Measurements from ENCODE around the gene GSG1L2.

The GSG1L2 gene

DNA sequence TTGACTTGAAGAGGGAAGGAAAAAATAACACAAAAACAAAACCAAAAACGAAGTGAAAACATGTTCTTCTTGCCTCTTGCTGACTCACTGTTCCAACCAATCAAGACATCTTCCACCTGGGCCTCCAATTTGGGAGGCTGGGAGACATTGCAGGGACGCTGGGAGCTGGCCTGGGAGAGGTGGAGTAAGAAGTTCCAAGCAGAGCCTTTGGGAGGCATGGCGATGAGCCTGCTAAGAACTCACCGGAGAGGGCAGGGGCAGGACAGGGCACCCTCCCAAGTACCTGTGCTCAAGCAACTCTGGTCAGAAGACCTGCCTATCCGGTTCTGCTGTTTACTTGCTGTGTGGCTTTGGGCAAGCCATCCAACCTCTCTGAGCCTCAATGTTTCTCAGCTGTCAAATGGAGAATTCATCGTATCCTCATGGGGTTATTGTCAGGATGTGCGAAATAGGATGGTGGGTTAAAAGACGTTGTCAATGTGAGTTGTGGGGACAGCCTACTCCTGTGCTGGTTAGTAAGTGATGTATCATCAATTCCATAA is 3.0 kb upstream of the GSG1L2 start:
- DNase-seq, result no peak

DNA sequence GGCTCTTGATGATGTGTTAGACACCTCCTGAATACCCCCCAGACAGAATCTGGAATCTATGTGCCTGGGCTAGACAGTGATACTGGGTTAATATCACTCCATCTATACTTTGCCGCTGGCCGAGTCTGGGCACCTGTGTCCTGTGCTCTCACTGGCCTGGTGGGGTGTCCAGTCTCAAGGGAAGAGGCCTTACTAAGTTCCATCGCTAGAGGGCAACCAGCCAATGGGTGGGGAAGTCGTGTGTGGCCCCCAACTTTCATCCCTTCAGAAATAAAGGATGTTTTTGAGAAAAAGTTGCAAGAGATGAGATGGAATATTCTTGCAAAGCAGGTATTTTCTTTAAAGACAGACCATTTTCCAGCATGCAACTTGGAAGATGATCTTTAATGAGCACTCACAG is 2.2 kb upstream of the GSG1L2 start:
- no peak for DNase-seq

DNA sequence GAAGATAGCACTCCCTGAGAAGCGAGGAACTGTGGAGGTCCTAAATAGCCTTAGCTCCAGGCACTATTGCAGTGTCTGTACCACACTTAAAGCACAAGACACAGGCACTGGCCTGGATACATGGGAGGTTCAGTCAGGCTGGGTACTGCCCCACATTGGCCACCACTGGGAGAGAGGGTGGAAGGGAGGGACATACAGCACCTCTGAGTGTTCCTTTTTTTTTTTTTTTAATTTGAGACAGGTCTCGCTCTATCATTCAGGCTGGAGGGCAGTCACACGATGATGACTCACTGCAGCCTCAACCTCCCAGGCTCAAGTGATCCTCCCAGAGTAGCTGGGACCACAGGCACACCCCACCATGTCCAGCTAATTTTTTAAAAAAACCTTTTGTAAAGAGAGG is 1.4 kb downstream of the GSG1L2 start:
- no peak for DNase-seq

DNA sequence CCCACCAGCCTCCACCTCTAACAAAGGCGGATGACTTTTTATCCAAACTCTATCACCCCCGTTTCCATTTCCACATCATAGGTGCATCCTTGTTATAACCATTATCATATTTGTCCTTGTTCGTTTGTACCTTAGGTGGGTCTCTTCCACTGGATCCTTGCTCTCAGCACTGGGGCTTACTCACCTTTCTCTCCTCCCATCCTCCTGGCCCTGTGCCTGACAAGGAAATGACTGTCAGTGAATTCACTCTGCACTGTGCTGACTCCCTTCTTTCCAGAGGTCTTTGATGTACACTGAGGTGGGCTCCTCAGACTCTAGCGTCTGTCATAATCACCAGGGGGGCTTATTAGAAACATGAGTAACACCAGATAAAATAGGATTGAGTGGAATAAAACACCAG is 3.1 kb downstream of the GSG1L2 start:
- DNase-seq, result no peak

DNA sequence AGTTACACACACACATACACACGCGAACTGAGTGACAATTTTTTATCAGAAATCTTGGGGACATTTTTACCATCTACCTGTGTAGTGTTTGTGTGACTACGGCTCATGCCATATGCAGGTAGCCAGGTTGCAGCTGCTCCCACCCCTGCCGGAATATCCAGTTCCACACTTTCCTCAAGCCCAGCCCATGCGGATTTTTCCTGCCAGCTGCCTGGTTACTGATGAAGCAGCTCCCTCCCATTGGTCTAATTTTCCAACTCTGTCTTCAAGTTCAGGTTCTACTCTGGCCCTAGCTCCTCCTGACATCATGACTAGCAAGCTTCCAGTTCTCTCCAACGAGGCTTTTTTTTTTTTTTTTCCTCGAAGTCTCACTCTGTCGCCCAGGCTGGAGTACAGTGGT is 4.8 kb downstream of the GSG1L2 start:
- DNase-seq, result no peak

DNA sequence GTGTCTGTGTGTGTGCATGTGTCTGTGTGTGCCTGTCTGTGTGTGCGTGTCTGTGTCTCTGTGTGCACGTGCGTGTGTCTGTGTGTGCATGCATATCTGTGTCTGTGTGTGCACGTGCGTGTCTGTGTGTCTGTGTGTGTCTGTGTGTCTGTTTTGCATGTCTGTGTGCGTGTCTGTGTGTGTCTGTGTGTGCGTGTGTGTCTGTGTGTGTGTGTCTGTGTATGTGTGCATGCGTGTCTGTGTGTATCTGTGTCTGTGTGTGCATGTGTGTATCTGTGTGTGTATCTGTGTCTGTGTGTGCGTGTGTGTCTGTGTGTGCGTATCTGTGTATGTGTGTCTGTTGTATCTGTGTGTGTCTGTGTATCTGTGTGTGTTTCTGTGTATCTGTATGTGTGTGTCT is 5.4 kb downstream of the GSG1L2 start:
- no peak for DNase-seq

DNA sequence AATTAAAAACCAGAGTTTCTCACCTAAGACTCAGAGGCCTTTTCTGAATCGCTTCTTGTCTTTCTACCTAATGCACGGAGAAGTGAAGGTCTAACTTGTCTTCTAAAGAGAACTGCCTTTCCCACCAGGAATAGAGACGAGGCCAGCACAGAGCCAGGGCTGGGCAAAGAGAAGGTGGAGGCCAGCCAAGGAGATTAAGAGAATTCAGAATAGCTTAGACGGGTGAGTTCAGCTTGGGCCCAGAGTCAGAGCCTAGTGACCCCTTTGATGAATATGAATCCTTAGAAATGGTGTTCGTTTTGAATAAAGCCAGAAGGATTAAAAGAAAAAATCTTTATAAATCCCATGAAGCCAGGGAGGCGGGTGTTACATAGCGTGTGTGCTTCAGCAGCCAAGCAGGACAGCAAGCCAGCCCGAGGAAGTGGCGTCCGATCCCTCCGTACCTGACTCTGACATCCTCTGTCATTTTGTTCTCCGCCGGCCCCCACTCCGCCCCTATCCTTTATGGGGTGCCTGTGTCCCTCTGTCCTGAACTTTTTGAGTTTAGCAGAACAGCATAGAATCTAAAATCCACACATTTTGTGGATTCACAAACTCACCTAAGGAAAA is 7.4 kb downstream of the GSG1L2 start:
- no peak for DNase-seq

DNA sequence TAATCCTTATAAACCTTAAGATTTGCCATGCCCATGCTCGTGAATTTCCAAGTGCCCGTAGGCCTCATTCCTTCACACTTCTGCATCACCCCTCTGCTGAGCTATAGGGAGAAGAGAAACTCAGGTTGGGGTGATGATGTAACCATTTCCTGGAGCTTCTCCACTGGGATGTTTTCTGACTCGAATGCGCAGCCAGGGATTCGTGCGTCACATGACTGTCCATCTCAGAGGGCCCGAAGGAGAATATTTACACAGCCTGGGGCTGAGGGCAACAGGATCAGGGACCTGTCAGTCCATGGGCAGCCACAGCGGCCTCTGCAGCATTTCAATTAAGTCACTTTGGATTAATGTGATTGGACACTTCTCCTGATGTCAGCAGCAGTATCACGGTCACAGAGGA is 8.7 kb downstream of the GSG1L2 start:
- no peak for DNase-seq

DNA sequence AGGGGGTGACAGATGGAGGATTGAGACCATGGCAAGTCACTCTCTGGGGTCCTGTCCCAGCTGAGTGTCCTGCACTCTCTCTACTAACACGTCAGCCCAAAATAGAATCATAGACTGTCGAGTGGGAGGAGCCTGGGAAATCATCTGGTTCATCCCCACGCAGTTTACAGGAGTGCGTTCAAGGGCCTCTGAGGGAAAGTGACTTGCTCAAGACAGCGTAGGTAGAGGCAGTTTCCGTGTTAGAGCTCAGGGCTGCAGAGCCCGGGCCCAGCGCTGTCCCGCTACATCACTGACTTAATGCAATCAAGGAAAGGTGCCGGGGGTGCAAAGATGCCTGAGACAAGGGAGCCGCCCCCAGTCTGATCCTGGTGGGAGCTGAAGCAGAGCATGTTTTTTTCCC is 10.3 kb downstream of the GSG1L2 start:
- DNase-seq, result no peak

DNA sequence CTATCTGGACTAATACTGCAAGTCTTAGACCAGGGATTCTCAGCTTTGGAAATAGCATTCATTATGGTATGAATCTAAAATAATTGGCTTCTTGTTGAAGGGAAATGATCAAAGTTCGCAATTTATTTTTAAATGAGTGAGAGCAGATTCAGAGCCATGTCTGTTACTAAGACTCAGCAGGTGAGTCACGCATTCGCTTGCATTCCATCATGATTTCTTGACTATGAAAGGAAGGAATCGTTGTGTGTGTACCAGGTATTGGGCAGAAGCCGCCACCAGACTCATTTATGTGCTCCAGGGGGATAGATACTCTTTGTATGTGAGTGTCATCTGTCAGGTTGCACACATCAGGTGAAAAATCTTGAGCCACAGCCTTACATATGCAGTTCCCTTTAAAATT is 10.8 kb downstream of the GSG1L2 start:
- DNase-seq, result no peak

DNA sequence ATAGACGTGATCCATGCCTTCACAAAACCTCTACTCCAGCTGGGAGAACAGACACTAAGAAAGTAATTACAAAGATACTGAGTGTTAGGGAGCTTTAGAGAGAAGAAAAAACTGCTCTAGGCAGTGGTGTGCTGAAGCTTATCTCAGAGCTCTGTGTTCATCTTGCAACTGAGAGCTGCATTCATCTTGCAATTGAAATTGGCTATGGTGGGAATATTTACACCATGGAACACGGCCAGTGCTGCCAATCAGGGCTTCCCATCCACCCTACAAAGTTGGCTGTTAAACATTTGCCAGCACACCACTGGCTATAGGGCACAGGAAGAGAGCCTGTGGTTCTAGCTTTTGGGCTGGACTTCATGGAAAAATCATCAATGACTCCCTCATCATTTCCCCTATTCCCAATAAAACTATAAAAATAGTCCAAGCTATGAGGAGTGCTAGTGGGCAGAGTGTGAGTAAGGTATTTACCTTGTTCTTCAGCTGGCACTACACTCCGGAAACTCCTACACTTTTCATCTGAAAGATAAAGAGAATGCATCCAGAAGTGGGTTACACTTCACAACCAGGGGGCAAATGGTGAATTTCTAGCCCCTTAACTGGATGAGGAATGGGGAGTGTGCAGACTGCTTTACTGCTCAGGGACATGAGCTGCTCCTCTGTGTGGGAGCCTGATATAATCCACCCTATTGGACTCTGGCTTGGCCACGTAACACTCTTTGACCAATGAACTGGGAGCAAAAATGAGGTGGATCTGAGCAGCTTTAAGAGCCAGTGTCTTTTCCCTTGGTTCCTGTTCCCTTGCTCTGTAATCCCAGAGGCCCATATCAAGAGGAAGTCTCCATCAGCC is 11.6 kb downstream of the GSG1L2 start:
- no peak for DNase-seq

DNA sequence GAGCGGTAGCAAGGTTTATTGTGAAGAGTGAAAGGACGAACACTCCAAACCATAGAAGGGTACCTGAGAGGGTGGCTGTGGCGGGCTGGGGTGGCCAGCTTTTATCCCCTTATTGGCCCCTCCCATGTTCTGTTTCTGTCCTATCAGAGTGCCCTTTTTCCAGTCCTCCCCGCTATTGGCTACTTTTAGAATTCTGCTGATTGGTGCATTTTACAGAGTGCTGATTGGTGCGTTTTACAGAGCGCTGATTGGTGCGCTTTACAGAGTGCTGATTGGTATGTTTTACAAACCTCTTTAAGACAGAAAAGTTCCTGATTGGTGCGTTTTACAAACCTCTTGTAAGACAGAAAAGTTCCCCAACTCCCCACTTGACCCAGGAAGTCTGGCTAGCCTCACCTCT is 12.5 kb downstream of the GSG1L2 start:
- DNase-seq, result no peak

DNA sequence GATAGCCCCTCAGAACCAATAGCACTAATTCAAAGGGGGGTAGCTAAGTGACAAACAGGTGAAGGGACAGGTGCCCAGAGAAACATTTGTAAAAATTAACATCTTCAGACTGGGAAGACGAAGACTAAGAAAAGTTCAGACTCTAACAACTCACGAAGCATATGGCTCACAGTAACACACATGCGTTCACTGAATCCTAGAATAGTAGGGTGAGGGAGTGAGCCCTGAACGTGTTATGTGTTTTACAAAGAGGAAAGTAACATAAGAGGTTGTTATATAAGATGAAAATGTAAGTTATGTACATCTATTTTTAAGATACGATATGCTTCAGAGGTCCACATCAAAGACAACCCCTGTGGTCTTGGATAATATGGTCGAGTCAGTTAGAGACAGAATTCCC is 15.2 kb downstream of the GSG1L2 start:
- no peak for DNase-seq

DNA sequence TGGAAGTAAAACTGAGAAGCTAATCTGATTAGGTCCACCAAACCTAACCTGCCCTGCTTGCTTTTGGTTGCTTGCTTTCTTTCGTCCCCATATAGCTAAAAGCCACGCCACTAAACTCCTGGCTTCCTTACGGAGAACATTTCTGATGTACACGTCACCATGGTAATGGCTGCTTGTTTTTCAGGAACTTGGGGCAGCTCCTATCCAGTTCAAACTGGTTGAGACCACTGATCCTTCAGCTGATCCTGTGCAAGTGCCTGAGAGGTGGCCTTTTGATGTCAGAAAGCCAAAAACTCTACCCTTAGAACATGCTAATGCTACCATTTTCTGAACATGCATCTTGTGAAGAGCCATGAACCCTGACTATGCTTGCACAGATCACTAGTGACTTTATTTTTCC is 16.1 kb downstream of the GSG1L2 start:
- DNase-seq, result no peak

DNA sequence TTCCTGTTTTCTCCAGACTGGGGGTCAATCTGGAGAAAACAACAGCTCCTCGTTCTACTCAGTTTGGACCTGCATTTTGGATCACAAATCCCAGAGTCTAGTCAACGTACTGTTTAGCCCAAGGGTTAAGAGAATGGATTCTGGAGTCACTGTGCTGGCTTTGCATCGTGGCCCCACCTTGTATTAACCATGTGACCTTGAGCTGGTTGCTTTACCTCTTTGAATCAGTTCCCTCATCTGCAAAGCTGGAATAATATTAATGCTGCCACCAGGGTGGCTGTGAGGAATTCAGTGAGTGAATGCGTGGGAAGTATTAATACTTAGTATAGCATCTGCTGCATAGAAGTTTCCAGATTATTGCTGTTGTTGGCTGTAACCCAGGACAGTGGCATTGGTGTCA is 19.2 kb downstream of the GSG1L2 start:
- DNase-seq, result no peak

DNA sequence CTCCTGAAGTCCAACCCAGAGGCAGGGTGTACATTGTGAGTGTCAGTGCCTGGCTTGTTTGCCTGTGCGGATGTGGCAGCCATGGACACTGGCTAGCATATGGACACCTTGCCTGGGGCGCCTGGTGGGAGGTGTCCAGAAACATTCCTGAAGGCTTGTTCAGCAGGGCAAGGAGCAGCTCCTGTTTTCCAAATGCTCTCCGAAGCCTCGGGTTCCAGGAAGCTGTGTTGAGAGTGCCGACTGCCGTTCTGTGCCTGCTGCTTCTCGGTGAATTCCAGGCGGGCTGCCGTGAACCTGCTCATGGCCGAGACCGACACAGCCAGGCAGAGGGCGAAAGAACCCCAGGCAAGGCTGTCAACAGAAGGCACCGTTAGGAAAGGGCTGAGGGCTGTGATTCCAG is 19.6 kb downstream of the GSG1L2 start:
- no peak for DNase-seq

DNA sequence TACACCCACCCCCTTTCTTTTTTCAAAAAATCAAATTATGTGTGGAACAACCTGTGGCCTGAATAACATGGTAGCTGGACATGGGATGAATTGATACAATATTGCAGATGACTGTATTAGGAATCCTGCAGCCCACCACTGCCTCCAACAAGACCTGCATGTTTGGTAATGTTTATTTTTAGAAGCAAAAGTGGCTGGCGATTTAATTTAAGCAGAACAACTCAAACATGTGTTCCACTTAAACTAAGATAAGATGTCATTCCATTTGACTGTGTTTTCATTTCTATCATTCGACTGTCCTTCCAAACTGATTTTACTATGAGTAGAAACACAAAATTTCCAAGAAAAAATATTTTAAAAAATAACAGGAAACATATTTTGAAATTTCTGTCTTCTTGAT is 20.4 kb downstream of the GSG1L2 start:
- DNase-seq, result no peak

DNA sequence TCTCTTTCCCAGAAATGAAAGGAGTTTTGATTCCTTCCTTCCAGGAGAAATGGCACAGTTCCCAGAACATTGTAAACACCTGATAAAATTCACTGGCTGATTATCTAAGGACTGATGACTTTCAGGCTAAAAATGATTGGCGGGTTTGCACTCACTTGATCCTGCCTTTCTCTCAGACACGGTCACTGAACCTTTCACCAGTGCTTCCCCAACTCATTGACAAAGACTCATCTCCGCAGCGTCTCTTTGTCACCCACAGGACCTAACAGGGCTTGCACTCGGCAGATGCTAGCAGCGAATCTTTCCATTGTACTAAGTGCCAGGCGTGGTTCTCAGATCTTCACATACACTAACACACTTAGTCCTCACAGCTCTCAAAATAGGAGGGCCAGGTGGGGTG is 23.2 kb downstream of the GSG1L2 start:
- DNase-seq, result no peak

DNA sequence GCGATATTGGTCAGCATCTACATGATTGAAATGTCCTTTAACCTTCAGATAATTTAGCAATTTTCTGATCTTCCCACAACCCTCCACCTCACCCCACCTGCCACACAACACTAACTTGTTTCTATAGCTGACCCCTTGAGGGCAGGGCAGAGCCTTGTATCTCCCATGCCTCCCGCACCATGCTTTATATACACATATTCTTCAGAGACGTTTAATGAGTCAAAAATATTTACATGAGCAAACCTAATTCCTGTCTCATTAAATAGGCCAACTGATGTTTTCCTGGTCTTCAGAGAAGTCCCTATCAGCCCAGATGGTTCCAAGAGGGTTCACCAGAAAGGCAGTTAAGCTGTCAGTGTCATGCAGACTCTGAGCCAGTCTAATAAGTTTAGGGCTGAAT is 23.9 kb downstream of the GSG1L2 start:
- no peak for DNase-seq

DNA sequence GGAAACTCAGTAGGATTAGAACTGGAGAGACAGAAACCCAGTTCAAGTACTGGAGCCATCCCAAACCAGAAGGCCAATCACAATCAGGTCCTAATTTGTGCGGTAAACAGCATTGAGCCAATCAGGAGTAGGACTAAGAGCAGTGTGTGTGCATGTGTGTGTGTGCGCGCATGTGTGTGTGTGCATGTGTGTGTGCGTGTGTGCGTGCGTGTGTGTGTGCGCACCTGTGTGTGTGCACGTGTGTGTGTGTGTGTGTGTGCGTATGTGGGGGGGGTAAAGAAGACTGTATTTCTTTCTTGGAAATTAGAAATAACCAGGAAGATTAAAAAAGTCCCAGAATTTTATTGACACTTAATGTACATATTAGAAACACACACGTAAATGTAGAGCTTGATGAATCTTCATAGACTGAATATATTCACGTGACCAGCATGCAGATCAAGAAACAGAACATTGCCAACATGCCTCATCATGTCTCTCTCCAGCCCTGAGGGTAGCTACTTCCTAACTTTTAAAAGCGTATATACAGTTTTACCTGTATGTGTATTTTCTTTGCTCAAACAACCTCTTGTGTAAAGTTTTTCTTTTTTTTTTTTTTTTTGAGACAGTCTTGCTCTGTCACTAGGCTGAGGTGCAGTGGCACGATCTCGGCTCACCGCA is 29.6 kb downstream of the GSG1L2 start:
- DNase-seq, result no peak

DNA sequence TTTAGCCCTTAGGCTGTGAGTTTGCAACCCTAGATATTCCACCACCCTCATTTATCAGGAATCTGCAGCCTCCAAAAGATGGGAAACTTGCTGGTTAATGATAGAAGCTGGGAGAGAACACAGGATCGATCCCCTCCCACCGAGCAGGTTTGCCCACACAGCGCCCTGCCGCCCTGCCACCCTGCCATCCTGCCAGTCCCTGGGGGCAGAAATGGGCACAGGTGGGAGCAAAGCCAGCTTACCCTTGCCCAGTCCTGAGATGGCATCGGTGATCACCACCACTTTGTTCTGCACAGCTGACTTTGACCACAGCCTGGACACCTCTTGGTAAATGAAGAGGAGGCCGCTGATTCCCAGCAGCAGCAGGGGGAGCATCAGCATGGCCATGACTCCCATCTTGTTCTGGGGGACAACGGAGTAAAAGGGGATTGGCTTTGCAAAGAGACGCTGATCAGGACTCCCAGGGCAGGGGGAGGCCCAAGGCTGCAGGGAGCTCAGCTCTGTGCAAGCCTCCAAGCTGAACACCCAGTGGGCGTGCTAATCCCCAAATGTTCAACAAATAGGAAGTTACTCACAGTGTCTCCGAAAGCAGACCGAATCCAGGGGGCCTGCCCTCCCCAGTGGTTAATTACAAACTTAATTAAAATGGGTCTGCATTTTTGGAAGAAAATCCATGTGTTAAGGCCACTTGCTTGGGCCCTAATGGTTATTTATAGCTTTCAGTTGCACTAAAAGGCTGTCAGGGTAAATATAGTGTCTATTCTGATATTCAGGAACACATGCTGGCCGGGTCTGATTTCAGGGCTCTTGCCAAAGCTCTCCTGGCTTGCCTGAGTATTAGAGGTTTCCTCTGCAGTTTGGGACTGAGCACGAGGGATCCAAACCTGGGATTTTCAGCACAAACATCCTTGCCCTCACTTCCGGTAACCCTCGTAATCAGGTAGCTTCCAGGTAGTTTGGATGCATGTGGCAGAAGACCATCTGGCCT is 30.7 kb downstream of the GSG1L2 start, which contains the start of gene DHRS7C:
Gene DHRS7C, minus strand, starts transcription at position 704 of the 988 bp plus-strand sequence. Its CDS starts 308 bp downstream, at position 396.
- DNase-seq, result no peak

DNA sequence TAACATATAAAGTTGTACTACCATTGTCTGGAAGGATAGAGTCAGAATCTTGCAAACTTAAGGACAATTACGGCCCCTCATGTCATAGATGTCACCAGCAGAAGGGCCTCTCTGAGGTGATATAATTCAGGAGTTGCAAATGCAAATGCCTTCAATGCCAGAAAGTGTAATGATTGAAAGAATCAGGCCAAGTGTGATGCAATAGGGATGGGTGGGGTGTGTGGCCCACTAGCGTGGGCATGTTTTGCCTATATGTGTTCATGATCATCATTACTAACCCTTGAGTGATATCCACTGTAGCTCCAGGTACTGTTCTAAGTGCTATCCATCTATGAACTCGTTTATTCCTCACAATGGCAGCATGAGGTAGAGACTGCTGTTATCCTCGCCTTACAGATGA is 31.6 kb downstream of the GSG1L2 start:
- DNase-seq, result no peak

DNA sequence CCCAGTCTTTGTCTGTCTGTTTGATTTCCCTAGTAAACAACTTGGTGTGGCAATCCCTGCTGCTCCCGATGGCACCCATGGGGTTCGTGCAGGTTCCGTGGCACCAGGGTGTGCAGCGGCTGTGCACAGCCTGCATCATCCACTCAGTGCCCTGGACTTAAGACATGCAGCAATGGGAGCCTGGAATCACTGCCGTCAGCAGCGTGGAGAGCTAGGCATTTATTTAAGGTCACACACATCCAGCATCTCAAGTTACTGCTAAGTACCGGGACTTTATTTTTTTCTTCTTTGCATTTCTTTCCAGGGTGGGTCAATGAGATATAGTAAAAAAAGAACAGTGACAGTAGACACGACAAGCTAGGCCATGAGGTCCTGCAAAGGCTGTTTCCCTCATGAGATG is 33.3 kb downstream of the GSG1L2 start:
- DNase-seq, result no peak

Data from NK-92 treated with Interleukin-12 subunit alpha and Interleukin-12 subunit beta, amount 100 ng/mL, for 24 hours (cell line).